Measurements from ENCODE around the gene RFX4.

DNA sequence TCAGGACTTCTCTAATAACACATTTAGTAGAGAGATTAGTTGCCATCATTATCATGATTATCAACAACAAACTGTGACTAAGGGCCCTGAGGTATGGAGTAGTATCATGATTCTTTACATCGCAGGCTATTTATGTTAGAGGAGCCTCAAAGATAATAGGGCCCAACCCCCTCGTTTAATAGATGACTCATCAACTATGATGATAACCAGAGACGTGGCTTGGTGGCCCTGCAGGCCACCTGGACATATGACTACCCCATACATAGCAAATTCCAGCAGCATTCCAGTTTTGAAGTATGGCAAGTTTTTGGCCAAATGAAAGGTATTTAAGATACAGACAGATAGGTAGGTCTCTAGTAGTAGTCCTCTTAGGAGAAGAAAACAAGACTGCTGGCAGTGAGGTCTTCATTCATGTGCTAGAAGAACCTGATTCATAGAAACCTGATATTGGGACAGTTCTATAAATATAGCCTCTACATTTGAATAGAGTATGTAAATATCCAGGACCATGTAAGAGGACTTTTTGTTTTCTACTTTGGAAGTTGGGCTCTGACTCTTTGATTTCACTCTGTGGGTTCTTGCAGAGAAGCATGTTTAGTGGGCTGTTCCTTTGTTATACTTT lies 197.3 kb downstream of the RFX4 start:
- TF ChIP-seq EZH2 (IDR thresholded peaks at IDR 0.05) (no peak), POLR2AphosphoS5 (IDR thresholded peaks at IDR 0.05; ENCODE audit: borderline replicate concordance, low read depth, low read length) (no peak)

Data from SK-N-MC (cell line).